ENCODE measurements around the gene DDA1.

The DDA1 gene

GRCh38 chr19:17275441-17276175 is 33.8 kb upstream of the DDA1 start:
- no peak overlapping the region for H3K27ac ChIP-seq (replicated peaks)
- no peak for DNase-seq (ENCODE audit: low read depth in 1 of 2, low spot score in 1 of 2)
- H3K27me3 ChIP-seq (ENCODE audit: insufficient read depth, poor library complexity, severe bottlenecking): no peaks in the 10 kb centered on the region
- H3K4me3 ChIP-seq (replicated peaks; ENCODE audit: insufficient read depth, low read length): no peak overlapping the region
- TF ChIP-seq POLR2AphosphoS5 (IDR thresholded peaks at IDR 0.05; ENCODE audit: low read depth) (no peak), SPI1 (IDR thresholded peaks at IDR 0.05; ENCODE audit: borderline replicate concordance, low read depth) (no peak), CTCF (IDR thresholded peaks at IDR 0.05; ENCODE audit: insufficient read depth, low read length) (no peak), REST (IDR thresholded peaks at IDR 0.05; ENCODE audit: insufficient replicate concordance, low read depth) (no peak), GABPA (IDR thresholded peaks at IDR 0.05; ENCODE audit: low read depth) (no peak)

- Histone ChIP-seq H3K4me3 (replicated peaks; ENCODE audit: insufficient read depth, low read length) (no peak overlapping the region), H3K27me3 (ENCODE audit: insufficient read depth, poor library complexity, severe bottlenecking) (no peaks in the 10 kb centered on the region), H3K27ac (replicated peaks) (no peak overlapping the region)
- DNase-seq (ENCODE audit: low read depth in 1 of 2, low spot score in 1 of 2): no peak
- TF ChIP-seq POLR2AphosphoS5 (IDR thresholded peaks at IDR 0.05; ENCODE audit: low read depth) (no peak), SPI1 (IDR thresholded peaks at IDR 0.05; ENCODE audit: borderline replicate concordance, low read depth) (no peak), GABPA (IDR thresholded peaks at IDR 0.05; ENCODE audit: low read depth) (no peak), REST (IDR thresholded peaks at IDR 0.05; ENCODE audit: insufficient replicate concordance, low read depth) (no peak), CTCF (IDR thresholded peaks at IDR 0.05; ENCODE audit: insufficient read depth, low read length) (no peak)
These were observed 29.9 kb upstream of the DDA1 start for GRCh38 chr19:17279436-17279835.

- TF ChIP-seq CTCF (IDR thresholded peaks at IDR 0.05; ENCODE audit: insufficient read depth, low read length) (no peak), SPI1 (IDR thresholded peaks at IDR 0.05; ENCODE audit: borderline replicate concordance, low read depth) (peak; percentile 84), REST (IDR thresholded peaks at IDR 0.05; ENCODE audit: insufficient replicate concordance, low read depth) (peak; percentile 12), POLR2AphosphoS5 (IDR thresholded peaks at IDR 0.05; ENCODE audit: low read depth) (peak; percentile 69)
- DNase-seq (ENCODE audit: low read depth in 1 of 2, low spot score in 1 of 2): peak; percentile 77 to 89
These were observed 27.7 kb upstream of the DDA1 start, which contains the start of gene ANKLE1 for GRCh38 chr19:17281391-17282304. ANKLE1 (plus strand) TSS chr19:17281901; CDS start chr19:17281921, 20 bp downstream.

More at GRCh38 chr19:17281391-17282304, 27.7 kb upstream of the DDA1 start, which contains the start of gene ANKLE1:
- peak within 1 kb of the TSS; percentile 76 for H3K27ac ChIP-seq (replicated peaks)
- no peaks in the 10 kb centered on the region for H3K27me3 ChIP-seq (ENCODE audit: insufficient read depth, poor library complexity, severe bottlenecking)
- H3K4me3 ChIP-seq (replicated peaks; ENCODE audit: insufficient read depth, low read length): peak within 1 kb of the TSS; percentile 66

Measured in HL-60 (cell line).